Breast epithelium (tissue), 4 donors: Measurements from ENCODE around the gene PEX19. TPM values are rescaled to one million over a fixed set of nuclear protein-coding genes. Genes with fewer than 3 reads are reported as not detected.

Experiments
- DNase-seq, 2 donors: peaks; one replicate each; pipeline ENCODE4 v3.0.0-alpha.2; 2019; ENCODE audit warnings: low spot score in 2 of 2
- H3K27ac ChIP-seq, 2 donors: fragments of 200-600 bp; sonication (generic) in 1 of 2; one replicate each; pipeline ENCODE4 v1.5.1; 2016 to 2019; ENCODE audit warnings: mild to moderate bottlenecking in 1 of 2
- H3K27me3 ChIP-seq, 2 donors: fragments of 200-600 bp; sonication (generic) in 1 of 2; one replicate each; pipeline versions ENCODE4 v1.5.1 to v1.6.0; 2017 to 2019; ENCODE audit warnings: control low read depth in 1 of 2, mild to moderate bottlenecking in 1 of 2
- H3K36me3 ChIP-seq: fragments of 200-600 bp; one replicate; pipeline ENCODE4 v1.5.1; 2019
- H3K4me1 ChIP-seq, 2 donors: fragments of 200-600 bp; sonication (generic); one replicate each; pipeline ENCODE4 v1.5.1; 2016 to 2019; ENCODE audit warnings: control low read depth in 1 of 2
- H3K4me3 ChIP-seq, 3 donors: fragments of 200-600 bp; sonication (generic); 1 replicate in 2 of 3; 2 replicates in 1 of 3; pipeline ENCODE4 v1.5.1; 2016 to 2019; ENCODE audit warnings: mild to moderate bottlenecking in 3 of 3, moderate library complexity in 2 of 3
- H3K9me3 ChIP-seq, 2 donors: fragments of 200-600 bp; sonication (generic) in 1 of 2; one replicate each; pipeline ENCODE4 v1.5.1; 2016 to 2019; ENCODE audit warnings: control low read depth in 1 of 2
- CTCF ChIP-seq, 3 donors: fragments of 450-650 bp; IDR thresholded peaks; one replicate each; pipeline ENCODE4 v1.5.1; 2016 to 2017; ENCODE audit warnings: antibody characterized with exemption in 3 of 3, mild to moderate bottlenecking in 3 of 3, moderate library complexity in 3 of 3
- POLR2A ChIP-seq: fragments of 450-650 bp; IDR thresholded peaks from one replicate; pipeline ENCODE4 v1.6.1; 2016; ENCODE audit warnings: antibody characterized with exemption, mild to moderate bottlenecking, moderate library complexity
- POLR2AphosphoS5 ChIP-seq, 3 donors: sonication (generic); formaldehyde crosslinking; IDR thresholded peaks; one replicate each; pipeline ENCODE4 v1.6.1; 2017; ENCODE audit warnings: antibody characterized with exemption in 3 of 3
- intact Hi-C: fragments of 100-400 bp; cut with DNase I; formaldehyde crosslinking; loops from one replicate; pipeline ENCODE4 v1.15.1; 2023; ENCODE audit warnings: low total_unique reads
- total RNA-seq, 3 donors: library from RNA; depleted of rRNA; stranded (reverse); fragments of >200 nt; gene quantifications; one replicate each; pipeline ENCODE4 v1.1.0, GENCODE V29; 2016

The PEX19 gene
- total RNA-seq, 3 donors from 2014 or later, result 58.7 to 136 (median 80.1) TPM

DNA sequence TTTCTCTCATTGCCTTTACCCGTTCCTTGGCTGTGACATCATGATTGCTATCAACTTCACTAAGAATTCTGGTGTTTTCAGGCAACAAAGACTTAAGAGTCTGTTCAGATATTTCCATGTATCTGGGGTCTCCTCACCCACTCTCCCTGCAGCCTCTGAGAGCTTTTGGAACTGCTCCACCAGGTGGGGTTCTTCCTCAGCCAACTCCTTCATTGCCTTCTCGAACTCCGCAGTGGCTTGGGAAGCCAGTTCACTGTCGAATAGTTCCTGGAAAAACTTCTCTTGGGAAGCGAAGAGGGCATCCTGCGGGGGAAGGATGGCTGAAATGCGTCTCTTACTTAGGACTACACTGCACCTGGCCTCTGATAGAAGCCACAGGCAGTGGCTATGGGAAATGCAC is 2.1 kb downstream of the PEX19 start:
- no peaks in the 10 kb centered on the region for H3K9me3 ChIP-seq
- H3K4me3 ChIP-seq, result no peak overlapping the region
- DNase-seq, result no peak
- no peaks in the 10 kb centered on the region for H3K27me3 ChIP-seq
- H3K36me3 ChIP-seq, result peaks cover 14% of the 10 kb centered on the region
- intact Hi-C loops, result no loop called here
- TF ChIP-seq POLR2AphosphoS5 (IDR thresholded peaks at IDR 0.05), result no peak
- TF ChIP-seq POLR2A, result no peak
- TF ChIP-seq CTCF (IDR thresholded peaks at IDR 0.05), result no peak
- peaks cover 0 to 17% of the 10 kb centered on the region in 2 donors for H3K4me1 ChIP-seq
- no peak overlapping the region for H3K27ac ChIP-seq

DNA sequence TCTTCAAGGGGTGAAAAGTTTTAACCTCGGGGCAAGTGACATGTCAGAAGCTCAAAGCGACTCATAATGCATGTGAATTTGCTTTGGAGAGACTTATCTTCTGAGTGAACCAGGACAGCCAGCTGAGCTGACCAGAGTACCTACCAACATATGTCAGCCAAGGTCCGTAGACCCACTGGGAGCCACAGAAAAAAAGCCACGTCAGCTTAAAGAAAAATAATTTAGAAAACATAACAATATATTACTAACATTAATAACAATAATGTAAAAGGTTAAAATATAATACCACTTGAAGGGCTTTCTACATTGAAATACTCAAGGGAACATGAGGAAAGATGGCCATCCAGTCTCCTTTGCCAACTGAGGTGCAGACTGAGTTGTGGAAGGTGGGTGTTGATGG is 6.9 kb downstream of the PEX19 start:
- H3K36me3 ChIP-seq, result peaks cover 14% of the 10 kb centered on the region
- intact Hi-C loops, result no loop called here
- no peak for DNase-seq
- H3K27ac ChIP-seq, result no peak overlapping the region
- no peak overlapping the region for H3K4me3 ChIP-seq
- peaks cover 0 to 3% of the 10 kb centered on the region in 2 donors for H3K4me1 ChIP-seq
- TF ChIP-seq POLR2AphosphoS5 (IDR thresholded peaks at IDR 0.05) (no peak), CTCF (IDR thresholded peaks at IDR 0.05) (no peak), POLR2A (no peak)
- H3K27me3 ChIP-seq, result no peaks in the 10 kb centered on the region
- no peaks in the 10 kb centered on the region for H3K9me3 ChIP-seq

GRCh38 chr1:160277330-160277729 is 7.6 kb downstream of the PEX19 start:
- intact Hi-C loops, result no loop called here
- Histone ChIP-seq H3K27me3 (no peaks in the 10 kb centered on the region), H3K9me3 (no peaks in the 10 kb centered on the region), H3K36me3 (peaks cover 14% of the 10 kb centered on the region), H3K27ac (no peak overlapping the region), H3K4me1 (no peaks in the 10 kb centered on the region), H3K4me3 (no peak overlapping the region)
- DNase-seq, result no peak
- TF ChIP-seq POLR2A (no peak), CTCF (IDR thresholded peaks at IDR 0.05) (no peak), POLR2AphosphoS5 (IDR thresholded peaks at IDR 0.05) (no peak)

- no peak for DNase-seq
- TF ChIP-seq POLR2AphosphoS5 (IDR thresholded peaks at IDR 0.05) (no peak), POLR2A (no peak), CTCF (IDR thresholded peaks at IDR 0.05) (no peak)
Measured at GRCh38 chr1:160271025-160271424, 13.9 kb downstream of the PEX19 start.

GRCh38 chr1:160267284-160267991 is 17.5 kb downstream of the PEX19 start:
- no peaks in the 10 kb centered on the region for H3K9me3 ChIP-seq
- H3K4me1 ChIP-seq, result no peaks in the 10 kb centered on the region
- no peak for DNase-seq
- no peaks in the 10 kb centered on the region for H3K36me3 ChIP-seq
- H3K27me3 ChIP-seq, result no peaks in the 10 kb centered on the region
- TF ChIP-seq POLR2AphosphoS5 (IDR thresholded peaks at IDR 0.05) (no peak), POLR2A (no peak), CTCF (IDR thresholded peaks at IDR 0.05) (no peak)
- H3K27ac ChIP-seq, result no peak overlapping the region
- H3K4me3 ChIP-seq, result no peak overlapping the region
- intact Hi-C loops, result no loop called here

More at GRCh38 chr1:160271025-160271424, 13.9 kb downstream of the PEX19 start:
- Histone ChIP-seq H3K36me3 (no peaks in the 10 kb centered on the region), H3K4me1 (no peaks in the 10 kb centered on the region), H3K9me3 (no peaks in the 10 kb centered on the region), H3K4me3 (no peak overlapping the region), H3K27ac (no peak overlapping the region), H3K27me3 (no peaks in the 10 kb centered on the region)
- intact Hi-C loops, result no loop called here
